Testis (tissue), 3 donors: ENCODE results near the gene PEX26. TPM values are rescaled to one million over a fixed set of nuclear protein-coding genes. Genes with fewer than 3 reads are reported as not detected.
"Not testable (repeated sequence)": the region's sequence is repeated elsewhere in the genome, so short reads cannot be mapped to it uniquely, and the experiment has no call there.

Source experiments
- DNase-seq: peaks from one replicate; pipeline ENCODE4 v3.0.0-alpha.2; 2019
- H3K27ac ChIP-seq, 2 donors: fragments of 200-600 bp; sonication (generic); one replicate each; pipeline ENCODE4 v1.5.1; 2019
- H3K27me3 ChIP-seq: fragments of 200-600 bp; sonication (generic); one replicate; pipeline ENCODE4 v1.5.1; 2019
- H3K36me3 ChIP-seq: fragments of 200-600 bp; sonication (generic); one replicate; pipeline ENCODE4 v1.5.1; 2017; ENCODE audit warnings: low read depth; ENCODE audit errors: missing control alignments
- H3K4me1 ChIP-seq: fragments of 200-600 bp; sonication (generic); one replicate; pipeline ENCODE4 v1.5.1; 2019
- H3K4me3 ChIP-seq, 2 donors: fragments of 200-600 bp; sonication (generic); one replicate each; pipeline ENCODE4 v1.5.1; 2017 to 2019
- H3K9me3 ChIP-seq: fragments of 200-600 bp; sonication (generic); one replicate; pipeline ENCODE4 v1.5.1; 2017
- CTCF ChIP-seq, 3 experiments: fragments of 450-650 bp in 2 of 3; fragments of 200-600 bp in 1 of 3; sonication (generic) in 1 of 3; IDR thresholded peaks; one replicate each; pipeline ENCODE4 v1.5.1; 2016 to 2019; ENCODE audit warnings: antibody characterized with exemption in 3 of 3, mild to moderate bottlenecking in 2 of 3, moderate library complexity in 1 of 3
- POLR2A ChIP-seq: fragments of 450-650 bp; IDR thresholded peaks from one replicate; pipeline ENCODE4 v1.6.1; 2017; ENCODE audit warnings: antibody characterized with exemption, mild to moderate bottlenecking, moderate library complexity
- WGBS, 2 donors: methylation state at CpG; one replicate each; pipeline ENCODE4 v1.1.5; 2018; 5-methylcytosine and 5-hydroxymethylcytosine counted together
- intact Hi-C: fragments of 100-400 bp; cut with DNase I; formaldehyde crosslinking; loops from one replicate; pipeline ENCODE4 v1.15.1; 2023; ENCODE audit warnings: low total_unique reads
- polyA plus RNA-seq: library from polyadenylated mRNA; stranded (reverse); fragments of 350-450 nt; fragmentation: Illumina TruSeq; extraction: RNeasy Lipid Tissue Mini Kit (QIAGEN cat#74804); gene quantifications from one replicate; pipeline ENCODE4 v1.2.3, GENCODE V29; 2014; ENCODE audit warnings: low read depth, low replicate concordance; ENCODE audit not compliant: insufficient read depth
- total RNA-seq, 2 donors: library from RNA; depleted of rRNA; stranded (reverse); fragments of >200 nt; gene quantifications; one replicate each; pipeline ENCODE4 v1.2.3, GENCODE V29; 2016

PEX26 gene
- total and polyA plus RNA-seq, 3 donors from 2014 or later = 16.8 to 33.4 (median 29.1) TPM

DNA sequence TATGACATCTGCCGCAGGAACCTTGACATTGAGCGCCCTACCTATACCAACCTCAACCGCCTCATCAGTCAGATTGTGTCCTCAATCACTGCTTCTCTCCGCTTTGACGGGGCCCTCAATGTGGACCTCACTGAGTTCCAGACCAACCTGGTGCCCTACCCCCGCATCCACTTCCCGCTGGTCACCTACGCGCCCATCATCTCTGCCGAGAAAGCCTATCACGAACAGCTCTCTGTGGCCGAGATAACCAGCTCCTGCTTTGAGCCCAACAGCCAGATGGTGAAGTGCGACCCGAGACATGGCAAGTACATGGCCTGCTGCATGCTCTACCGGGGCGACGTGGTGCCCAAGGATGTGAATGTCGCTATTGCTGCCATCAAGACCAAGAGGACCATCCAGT lies 48.8 kb downstream of the PEX26 start:
- intact Hi-C loops = no loop called here
- no peak for TF ChIP-seq CTCF (IDR thresholded peaks at IDR 0.05)
- TF ChIP-seq POLR2A = no peak
- no peaks in the 10 kb centered on the region for H3K27me3 ChIP-seq
- H3K36me3 ChIP-seq = no peaks in the 10 kb centered on the region
- no peak overlapping the region for H3K4me3 ChIP-seq
- H3K27ac ChIP-seq = no peak overlapping the region
- 95 to 97% methylated on average over 14 to 18 of the region's 18 CpGs for WGBS, 2 donors
- no peaks in the 10 kb centered on the region for H3K4me1 ChIP-seq
- no peak for DNase-seq
- H3K9me3 ChIP-seq = no peaks in the 10 kb centered on the region

DNA sequence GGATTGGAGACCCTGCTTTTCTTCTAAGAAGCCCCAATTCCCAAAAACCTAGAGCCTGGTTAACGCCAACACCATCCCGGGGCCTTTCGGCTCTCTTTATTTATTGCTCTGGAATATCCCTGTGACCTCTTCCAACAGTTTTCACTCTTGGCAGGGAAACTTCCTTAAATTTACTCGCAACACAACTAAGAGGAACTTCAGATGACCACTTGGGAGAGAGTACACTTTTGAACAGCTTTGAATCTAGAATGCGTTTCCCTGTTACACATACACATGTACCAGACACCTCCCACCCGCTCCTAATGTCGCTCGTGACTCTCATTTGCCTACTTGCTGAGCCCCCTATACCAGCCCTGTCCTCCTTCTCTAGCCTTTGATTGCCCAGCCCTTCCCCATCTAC lies 52.2 kb downstream of the PEX26 start:
- no peak for TF ChIP-seq POLR2A
- no peak for TF ChIP-seq CTCF (IDR thresholded peaks at IDR 0.05)
- WGBS, 2 donors = 69 to 81% methylated on average over 8 of the region's 8 CpGs
- no peak overlapping the region for H3K4me3 ChIP-seq
- no peaks in the 10 kb centered on the region for H3K27me3 ChIP-seq
- no peaks in the 10 kb centered on the region for H3K4me1 ChIP-seq
- H3K27ac ChIP-seq = no peak overlapping the region
- H3K36me3 ChIP-seq = no peaks in the 10 kb centered on the region
- no peak for DNase-seq
- H3K9me3 ChIP-seq = no peaks in the 10 kb centered on the region
- intact Hi-C loops = no loop called here

- TF ChIP-seq POLR2A = no peak
- no peaks in the 10 kb centered on the region for H3K9me3 ChIP-seq
- no peaks in the 10 kb centered on the region for H3K4me1 ChIP-seq
- no peak overlapping the region for H3K4me3 ChIP-seq
- DNase-seq = no peak
- intact Hi-C loops = no loop called here
- H3K27ac ChIP-seq = no peak overlapping the region
- no peaks in the 10 kb centered on the region for H3K27me3 ChIP-seq
- WGBS, 2 donors = 93 to 94% methylated on average over 20 of the region's 20 CpGs
- H3K36me3 ChIP-seq = no peaks in the 10 kb centered on the region
Measured at GRCh38 chr22:18130699-18131429, 53.1 kb downstream of the PEX26 start.

DNA sequence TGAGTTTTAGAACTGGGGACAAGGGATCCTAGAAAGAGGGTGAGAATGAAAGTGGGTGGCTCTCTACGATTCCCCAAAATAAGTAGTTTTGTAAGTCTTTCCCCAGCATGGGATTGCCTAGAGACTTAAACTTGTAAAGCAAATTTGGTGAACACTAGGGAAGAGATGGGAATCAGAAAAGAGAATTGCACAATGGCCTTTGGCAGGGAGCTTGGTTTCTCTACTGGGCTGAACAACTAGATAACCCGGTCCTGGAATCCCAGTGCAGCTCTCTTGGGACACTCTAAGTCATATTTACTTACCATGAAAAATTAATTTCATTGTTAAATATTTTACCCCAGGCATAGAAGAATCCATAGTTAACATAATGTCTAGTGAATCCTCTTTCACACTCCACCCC lies 55.7 kb downstream of the PEX26 start:
- 63 to 64% methylated on average over 2 of the region's 2 CpGs for WGBS, 2 donors
- Histone ChIP-seq H3K9me3 (no peaks in the 10 kb centered on the region), H3K4me3 (no peak overlapping the region), H3K36me3 (no peaks in the 10 kb centered on the region), H3K27me3 (no peaks in the 10 kb centered on the region), H3K4me1 (no peaks in the 10 kb centered on the region), H3K27ac (no peak overlapping the region)
- intact Hi-C loops = no loop called here
- TF ChIP-seq CTCF (IDR thresholded peaks at IDR 0.05) (no peak), POLR2A (no peak)
- DNase-seq = peak; percentile 41

DNA sequence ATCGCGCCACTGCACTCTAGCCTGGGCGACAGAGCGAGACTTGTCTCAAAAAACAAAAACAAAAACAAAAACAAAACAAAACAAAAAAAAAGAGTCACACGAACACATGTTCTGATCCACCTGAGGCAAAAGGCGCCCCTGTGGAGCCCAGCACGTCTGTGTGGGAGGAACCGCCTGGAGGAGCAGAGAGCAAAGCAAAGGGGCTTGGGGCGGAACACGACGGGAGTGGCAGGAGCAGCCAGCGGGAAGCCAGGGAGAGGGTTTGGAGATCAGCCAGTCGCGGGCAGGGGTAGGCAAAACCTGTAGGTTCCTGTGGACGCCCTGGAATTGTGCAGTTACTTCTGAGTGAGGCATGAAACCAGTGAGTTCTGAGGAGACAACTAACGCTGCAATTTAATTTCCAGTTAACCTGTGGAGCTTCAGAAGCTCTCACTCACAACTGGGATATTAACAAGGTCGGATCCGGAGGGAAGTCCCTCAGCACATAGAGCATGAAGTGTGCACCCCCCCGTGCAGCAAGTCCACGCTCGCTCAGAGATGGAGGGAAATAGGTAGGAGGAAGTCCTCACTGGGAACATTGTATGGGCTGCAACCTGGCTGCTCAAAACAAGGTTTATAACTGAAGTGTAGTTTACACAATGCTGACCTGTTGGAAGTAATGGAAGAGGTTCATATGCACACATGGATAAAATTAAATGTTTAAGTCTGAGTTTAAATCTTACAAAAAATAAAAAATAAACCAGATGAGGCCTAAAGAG lies 59.0 kb downstream of the PEX26 start:
- no peak for DNase-seq
- TF ChIP-seq CTCF (IDR thresholded peaks at IDR 0.05) (no peak), POLR2A (no peak)
- no peaks in the 10 kb centered on the region for H3K4me1 ChIP-seq
- H3K36me3 ChIP-seq = no peaks in the 10 kb centered on the region
- intact Hi-C loops = no loop called here
- H3K27ac ChIP-seq = no peak overlapping the region
- H3K4me3 ChIP-seq = peak overlapping the region; percentile 0 to 26
- no peaks in the 10 kb centered on the region for H3K27me3 ChIP-seq
- 64 to 65% methylated on average over 21 of the region's 21 CpGs for WGBS, 2 donors
- H3K9me3 ChIP-seq = no peaks in the 10 kb centered on the region

DNA sequence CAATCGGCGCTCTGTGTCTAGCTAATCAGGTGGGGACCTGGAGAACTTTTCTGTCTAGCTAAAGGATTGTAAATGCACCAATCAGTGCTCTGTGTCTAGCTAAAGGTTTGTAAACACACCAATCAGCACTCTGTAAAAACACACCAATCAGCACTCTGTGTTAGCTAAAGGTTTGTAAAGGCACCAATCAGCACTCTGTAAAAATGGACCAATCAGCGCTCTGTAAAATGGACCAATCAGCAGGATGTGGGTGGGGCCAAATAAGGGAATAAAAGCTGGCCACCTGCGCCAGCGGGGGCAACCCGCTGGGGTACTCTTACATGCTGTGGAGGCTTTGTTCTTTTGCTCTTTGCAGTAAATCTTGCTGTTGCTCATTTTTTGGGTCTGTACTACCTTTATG lies 63.2 kb downstream of the PEX26 start:
- DNase-seq = peak; percentile 49
- H3K27me3 ChIP-seq, H3K9me3 ChIP-seq, H3K36me3 ChIP-seq, H3K4me3 ChIP-seq, H3K27ac ChIP-seq, H3K4me1 ChIP-seq, intact Hi-C loops: not testable (repeated sequence)
- 87 to 94% methylated on average over 6 of the region's 6 CpGs for WGBS, 2 donors
